HCT116 (cell line): ENCODE results near the gene PPIL6. TPM values are rescaled to one million over a fixed set of nuclear protein-coding genes. Genes with fewer than 3 reads are reported as not detected.

Experiments
- ATAC-seq: fragments of 200-7000 bp; cut with Tn5 transposase; 2 replicates; pipeline ENCODE4 v1.9.1; 2020; ENCODE audit warnings: mild to moderate bottlenecking, moderate library complexity
- BruUV-seq: library from RNA; stranded (reverse); fragments of 400-500 nt; replicated peaks from 2 replicates; lab custom pipeline; 2021; lab: Mats Ljungman, UMichigan
- CTCF ChIA-PET: fragments of 300-600 bp; sonication (Branson Sonifier 250); formaldehyde crosslinking; loops from one replicate; lab custom pipeline; 2021; ENCODE audit warnings: antibody characterized with exemption; lab: Charles Lee
- POLR2A ChIA-PET: fragments of 300-600, 350-600 bp; sonication (Branson Sonifier 250); formaldehyde crosslinking; loops from one replicate; lab custom pipeline; 2021; ENCODE audit warnings: antibody characterized with exemption; lab: Charles Lee
- RAD21 ChIA-PET, 2 experiments: fragments of 300-600 bp; sonication (Branson Sonifier 250); formaldehyde crosslinking; loops; one replicate each; lab custom pipeline; 2023; ENCODE audit warnings: low total read pairs in 2 of 2; ENCODE audit not compliant: uncharacterized antibody in 2 of 2, unreplicated experiment in 2 of 2, low non-redundant PET in 1 of 2; lab: Charles Lee
- DNase-seq: peaks from one replicate; pipeline ENCODE4 v3.0.0-alpha.2; 2010; ENCODE audit warnings: low read depth, low spot score
- H2AFZ ChIP-seq: fragments of 200-600 bp; shearing (Covaris generic), sonication (generic); 2 replicates; pipeline ENCODE4 v1.6.1; 2017; ENCODE audit warnings: low read depth, mixed run types, mixed read lengths, antibody characterized with exemption, low read length; ENCODE audit not compliant: poor library complexity, severe bottlenecking
- H3K27ac ChIP-seq: 2 replicates; pipeline ENCODE4 v1.5.1; 2012; ENCODE audit warnings: low read depth, low read length
- H3K27me3 ChIP-seq: fragments of 200-600 bp; sonication (generic); 2 replicates; pipeline ENCODE4 v1.6.1; 2016; ENCODE audit warnings: mixed run types, low read length, mixed read lengths; ENCODE audit not compliant: insufficient read depth
- H3K36me3 ChIP-seq, 2 experiments: fragments of 200-500 bp in 1 of 2; fragments of 200-600 bp in 1 of 2; sonication (Bioruptor generic) in 1 of 2; sonication (generic) in 1 of 2; 2 replicates each; pipeline versions ENCODE4 v1.5.1 to v1.6.1; 2014 to 2016; ENCODE audit warnings: low read length in 2 of 2, inconsistent platforms in 1 of 2, mixed read lengths in 1 of 2, mixed run types in 1 of 2; ENCODE audit not compliant: insufficient read depth in 2 of 2, control insufficient read depth in 1 of 2
- H3K4me1 ChIP-seq, 2 experiments: fragments of 200-600 bp in 1 of 2; sonication (generic) in 1 of 2; 2 replicates each; pipeline versions ENCODE4 v1.5.1 to v1.6.1; 2012 to 2017; ENCODE audit warnings: low read length in 2 of 2, inconsistent platforms in 1 of 2, mild to moderate bottlenecking in 1 of 2, mixed read lengths in 1 of 2, mixed run types in 1 of 2, moderate library complexity in 1 of 2; ENCODE audit not compliant: insufficient read depth in 2 of 2, control insufficient read depth in 1 of 2
- H3K4me2 ChIP-seq: fragments of 200-600 bp; sonication (generic); 2 replicates; pipeline ENCODE4 v1.6.1; 2017; ENCODE audit warnings: mixed run types, low read length, mixed read lengths
- H3K4me3 ChIP-seq, 2 experiments: fragments of 200-600 bp in 1 of 2; sonication (generic) in 1 of 2; replicated peaks in 1 of 2; 2 replicates each; pipeline ENCODE4 v1.5.1; 2011 to 2016; ENCODE audit warnings: low read length in 2 of 2, control low read depth in 1 of 2, low read depth in 1 of 2, mild to moderate bottlenecking in 1 of 2, mixed read lengths in 1 of 2, mixed run types in 1 of 2
- H3K79me2 ChIP-seq: fragments of 200-600 bp; sonication (generic); 2 replicates; pipeline ENCODE4 v1.6.1; 2017; ENCODE audit warnings: mild to moderate bottlenecking, mixed run types, low read length, moderate library complexity, mixed read lengths; ENCODE audit not compliant: insufficient read depth
- H3K9ac ChIP-seq: fragments of 200-600 bp; sonication (generic); 2 replicates; pipeline ENCODE4 v1.6.1; 2016; ENCODE audit warnings: low read length, mixed read lengths
- H3K9me2 ChIP-seq: fragments of 200-600 bp; sonication (generic), shearing (Covaris generic); 2 replicates; pipeline ENCODE4 v1.6.1; 2017; ENCODE audit warnings: mixed run types, mild to moderate bottlenecking, moderate library complexity; ENCODE audit not compliant: insufficient read depth
- H3K9me3 ChIP-seq, 2 experiments: fragments of 200-500 bp in 1 of 2; fragments of 200-600 bp in 1 of 2; sonication (Bioruptor generic) in 1 of 2; sonication (generic) in 1 of 2; 2 replicates each; pipeline ENCODE4 v1.6.1; 2014 to 2017; ENCODE audit warnings: low read length in 2 of 2, mixed read lengths in 2 of 2, inconsistent platforms in 1 of 2, low read depth in 1 of 2, mild to moderate bottlenecking in 1 of 2, mixed run types in 1 of 2, moderate library complexity in 1 of 2; ENCODE audit not compliant: control insufficient read depth in 1 of 2, insufficient read depth in 1 of 2
- H4K20me1 ChIP-seq: fragments of 200-600 bp; sonication (generic), shearing (Covaris generic); 2 replicates; pipeline ENCODE4 v1.6.1; 2017; ENCODE audit warnings: mixed run types, mild to moderate bottlenecking, moderate library complexity; ENCODE audit not compliant: insufficient read depth
- ATF3 ChIP-seq: IDR thresholded peaks from 2 replicates; pipeline ENCODE4 v1.6.1; 2012
- CBX3 ChIP-seq: IDR thresholded peaks from 2 replicates; pipeline ENCODE4 v1.6.1; 2012; ENCODE audit warnings: low read depth
- CEBPB ChIP-seq: IDR thresholded peaks from 2 replicates; pipeline ENCODE4 v1.6.1; 2012; ENCODE audit warnings: low read depth
- EGR1 ChIP-seq: IDR thresholded peaks from 2 replicates; pipeline ENCODE4 v1.6.1; 2012; ENCODE audit warnings: low read depth
- ELF1 ChIP-seq: IDR thresholded peaks from 2 replicates; pipeline ENCODE4 v1.6.1; 2012; ENCODE audit warnings: low read depth, borderline replicate concordance
- EZH2 ChIP-seq: fragments of 200-600 bp; sonication (generic); IDR thresholded peaks from 2 replicates; pipeline ENCODE4 v1.6.1; 2017; ENCODE audit warnings: antibody characterized with exemption, mixed run types
- EZH2phosphoT487 ChIP-seq: fragments of 200-600 bp; IDR thresholded peaks from 2 replicates; pipeline ENCODE4 v1.6.1; 2018; ENCODE audit warnings: antibody characterized with exemption, borderline replicate concordance
- FOSL1 ChIP-seq: IDR thresholded peaks from 2 replicates; pipeline ENCODE4 v1.6.1; 2012; ENCODE audit warnings: low read depth
- MAX ChIP-seq: IDR thresholded peaks from 2 replicates; pipeline ENCODE4 v1.6.1; 2012
- POLR2A ChIP-seq: IDR thresholded peaks from 2 replicates; pipeline ENCODE4 v1.7.0; 2011; ENCODE audit warnings: borderline replicate concordance; ENCODE audit not compliant: insufficient read depth, insufficient read length; ENCODE audit errors: extremely low read depth
- POLR2AphosphoS5 ChIP-seq: IDR thresholded peaks from 2 replicates; pipeline ENCODE4 v1.6.1; 2011; ENCODE audit warnings: mild to moderate bottlenecking, low read depth, low read length, moderate library complexity
- RAD21 ChIP-seq: IDR thresholded peaks from 2 replicates; pipeline ENCODE4 v1.6.1; 2012; ENCODE audit warnings: low read depth, mild to moderate bottlenecking
- SRF ChIP-seq: IDR thresholded peaks from 2 replicates; pipeline ENCODE4 v1.6.1; 2012; ENCODE audit warnings: low read depth
- TCF7L2 ChIP-seq: IDR thresholded peaks from 2 replicates; pipeline ENCODE4 v1.7.0; 2011; ENCODE audit warnings: borderline replicate concordance, inconsistent platforms; ENCODE audit not compliant: insufficient read depth, insufficient read length; ENCODE audit errors: extremely low read depth
- YY1 ChIP-seq: IDR thresholded peaks from 2 replicates; pipeline ENCODE4 v1.6.1; 2011; ENCODE audit warnings: low read length, low read depth, moderate library complexity, mild to moderate bottlenecking; ENCODE audit not compliant: insufficient replicate concordance; ENCODE audit errors: extremely low read depth
- ZNF274 ChIP-seq: fragments of 200-500 bp; sonication (Bioruptor generic); IDR thresholded peaks from 2 replicates; pipeline ENCODE4 v1.6.1; 2014; ENCODE audit warnings: mild to moderate bottlenecking, low read depth, low read length, inconsistent platforms
- intact Hi-C: fragments of 100-400 bp; cut with micrococcal nuclease; formaldehyde crosslinking; loops from 2 replicates; pipeline ENCODE4 v1.10.0; 2022
- total RNA-seq: library from RNA; stranded (reverse); gene quantifications from one replicate; pipeline ENCODE4 v1.2.1, GENCODE V29; 2021; ENCODE audit not compliant: unreplicated experiment

Gene PPIL6
- total RNA-seq, 1 experiment from 2014 or later, result 3.3 TPM

- TF ChIP-seq TCF7L2 (peak; percentile 79), SRF (no peak), POLR2A (no peak), POLR2AphosphoS5 (no peak)
- Histone ChIP-seq H3K4me2 (peak overlapping the region; percentile 93), H3K9ac (peak overlapping the region; percentile 56), H3K9me2 (no peaks in the 10 kb centered on the region), H3K27ac (peak overlapping the region; percentile 69; the same call in 1 of the 2 replicates), H3K4me1 (peaks cover 4 to 43% of the 10 kb centered on the region in 2 experiments; a peak in 3 of 4 replicates), H3K79me2 (no peaks in the 10 kb centered on the region), H4K20me1 (no peaks in the 10 kb centered on the region), H2AFZ (no peak overlapping the region), H3K9me3 (no peaks in the 10 kb centered on the region), H3K27me3 (no peaks in the 10 kb centered on the region), H3K36me3 (peaks cover 0 to 5% of the 10 kb centered on the region in 2 experiments; a peak in 1 of 4 replicates), H3K4me3 (peak overlapping the region; percentile 82 to 85)
- RAD21 ChIA-PET, result no interaction called here
- ATAC-seq, result no peak; the same call in 1 of the 2 replicates
- POLR2A ChIA-PET, result interaction anchor here (0.6 to 1.6 kb wide), 5 partner anchors 13 to 1625 kb away, joined by 3 to 5 read pairs (median 5); partner anchors contain the start of genes PPIL6 and SMPD2
- no TSS peak for BruUV-seq
- CTCF ChIA-PET, result no interaction called here
- DNase-seq, result no peak
- intact Hi-C loops, result no loop called here
Measured at GRCh38 chr6:109454496-109455436, 14.3 kb upstream of the PPIL6 start.

GRCh38 chr6:109453594-109454495 is 13.4 kb upstream of the PPIL6 start:
- Histone ChIP-seq H3K79me2 (no peaks in the 10 kb centered on the region), H3K4me3 (0 out of 4 replicates have a peak overlapping the region, but pooled peaks of 1 of the 2 experiments have one; percentile 85), H2AFZ (no peak overlapping the region), H3K27me3 (no peaks in the 10 kb centered on the region), H3K27ac (no peak overlapping the region), H3K4me2 (peak overlapping the region; percentile 93; the same call in 1 of the 2 replicates), H3K36me3 (peaks cover 0 to 5% of the 10 kb centered on the region in 2 experiments; a peak in 1 of 4 replicates), H3K9me2 (no peaks in the 10 kb centered on the region), H3K4me1 (peaks cover 4 to 40% of the 10 kb centered on the region in 2 experiments; a peak in 3 of 4 replicates), H4K20me1 (no peaks in the 10 kb centered on the region), H3K9me3 (no peaks in the 10 kb centered on the region), H3K9ac (no peak overlapping the region)
- no peak for DNase-seq
- CTCF ChIA-PET, result interaction anchor here (1.6 kb wide), 1 partner anchor 13 kb away, joined by 4 read pairs; the partner anchor contains the start of genes PPIL6 and SMPD2
- no TSS peak for BruUV-seq
- RAD21 ChIA-PET, result no interaction called here
- intact Hi-C loops, result no loop called here
- no peak for ATAC-seq
- POLR2A ChIA-PET, result interaction anchor here (1.6 kb wide), 1 partner anchor 12 kb away, joined by 5 read pairs; no protein-coding TSS in a partner anchor
- no peak for TF ChIP-seq ATF3
- no peak for TF ChIP-seq MAX
- no peak for TF ChIP-seq CEBPB
- no peak for TF ChIP-seq ELF1
- TF ChIP-seq SRF, result no peak
- TF ChIP-seq FOSL1, result no peak
- no peak for TF ChIP-seq EGR1
- TF ChIP-seq CBX3, result no peak
- TF ChIP-seq POLR2AphosphoS5, result no peak
- TF ChIP-seq YY1, result no peak
- no peak for TF ChIP-seq EZH2phosphoT487
- no peak for TF ChIP-seq RAD21
- TF ChIP-seq ZNF274, result no peak
- no peak for TF ChIP-seq EZH2
